HG03097 (cell line): Measurements from ENCODE around the gene EMP2.
"Not testable (repeated sequence)": the region's sequence is repeated elsewhere in the genome, so short reads cannot be mapped to it uniquely, and the experiment has no call there.

Experiments used
- ATAC-seq: cut with Tn5 transposase; IDR thresholded peaks from one replicate; pipeline ENCODE4 v1.9.1; 2021; ENCODE audit not compliant: unreplicated experiment, low FRiP score

The EMP2 gene

GRCh38 chr16:10552998-10553491 is 27.4 kb downstream of the EMP2 start:
- peak; percentile 82 for ATAC-seq

DNA sequence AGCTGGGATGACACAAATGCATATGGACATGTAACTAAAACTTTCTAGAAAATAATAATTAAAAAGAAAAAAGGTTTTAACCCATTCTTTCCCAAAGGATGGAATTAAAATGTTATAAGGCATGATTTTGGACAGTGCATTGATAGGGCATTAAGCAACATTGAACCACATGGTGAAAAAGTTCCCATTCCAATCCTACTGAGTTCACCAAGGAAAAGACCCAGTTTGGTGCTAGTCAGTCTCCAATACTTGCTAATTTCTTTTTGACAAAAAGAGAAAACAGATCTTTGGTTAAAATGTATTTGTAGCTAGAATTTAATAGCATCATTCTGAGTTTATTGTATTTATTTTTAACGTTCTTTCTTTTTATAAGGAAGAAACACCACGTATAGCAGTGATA is 28.1 kb downstream of the EMP2 start:
- no peak for ATAC-seq

DNA sequence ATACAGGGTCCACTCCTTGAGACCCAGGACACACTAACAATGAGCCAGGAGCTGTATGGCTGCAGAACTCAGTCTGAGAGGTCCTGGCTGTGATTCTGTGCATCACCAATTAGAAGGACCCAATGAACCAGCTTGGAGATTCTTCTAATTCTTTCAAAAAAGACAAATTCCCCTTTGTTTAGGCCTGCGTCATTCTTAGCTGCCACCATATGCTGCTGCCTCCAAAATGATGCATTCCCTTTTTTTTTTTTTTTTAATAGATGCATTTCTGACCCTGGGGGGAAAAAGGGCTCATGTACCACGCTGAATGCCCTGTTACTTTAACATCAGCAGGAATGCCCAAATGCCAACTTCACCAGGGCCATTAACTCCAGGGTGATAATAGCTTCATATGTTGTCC is 28.5 kb downstream of the EMP2 start:
- ATAC-seq: no peak

DNA sequence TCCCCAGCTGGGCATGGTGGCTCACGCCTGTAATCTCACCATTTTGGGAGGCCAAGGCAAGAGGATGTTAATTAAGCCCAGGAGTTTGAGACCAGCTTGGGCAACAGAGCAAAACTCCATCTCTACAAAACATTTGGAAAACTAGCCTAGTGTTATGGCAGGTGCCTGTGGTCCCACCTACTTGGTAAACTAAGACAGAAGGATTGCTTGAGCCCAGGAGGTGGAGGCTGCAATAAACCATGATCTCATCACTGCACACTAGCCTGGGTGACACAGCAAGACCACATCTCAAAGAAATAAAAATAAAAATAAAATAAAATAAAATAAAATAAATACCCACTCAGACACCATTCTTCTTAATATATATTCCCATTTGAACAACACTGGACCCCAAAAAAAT is 32.0 kb downstream of the EMP2 start:
- no peak for ATAC-seq

GRCh38 chr16:10547708-10548107 is 32.7 kb downstream of the EMP2 start:
- no peak for ATAC-seq

- ATAC-seq: no peak
These were observed 37.0 kb downstream of the EMP2 start for GRCh38 chr16:10543231-10543977.

GRCh38 chr16:10541366-10541765 is 39.0 kb downstream of the EMP2 start:
- no peak for ATAC-seq

- no peak for ATAC-seq
These were observed 40.6 kb downstream of the EMP2 start for GRCh38 chr16:10539793-10540192.

DNA sequence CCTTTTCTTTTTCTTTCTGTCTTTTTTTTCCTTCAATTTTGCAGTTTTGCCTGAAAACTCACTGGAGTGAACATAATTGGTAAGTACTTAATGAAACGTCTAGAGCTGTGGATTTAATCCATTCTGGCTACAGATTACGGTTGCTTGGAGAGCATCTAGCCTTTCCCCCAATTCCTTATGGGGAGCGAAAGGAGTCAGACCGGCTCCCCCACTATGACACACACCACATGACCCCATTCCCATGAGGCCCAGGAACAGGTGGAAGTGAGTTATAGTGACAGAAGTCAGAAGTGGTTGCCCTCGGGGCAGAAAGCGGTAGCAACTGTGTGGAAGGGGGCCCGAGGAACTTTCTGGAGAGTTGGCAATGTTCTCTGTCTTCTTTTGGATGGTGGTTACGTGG is 41.2 kb downstream of the EMP2 start:
- ATAC-seq: no peak

- ATAC-seq: no peak
These were observed 41.8 kb downstream of the EMP2 start for GRCh38 chr16:10538583-10538982.

- ATAC-seq: no peak
These were observed 42.5 kb downstream of the EMP2 start for GRCh38 chr16:10537946-10538345.

- ATAC-seq: no peak
These were observed 43.5 kb downstream of the EMP2 start for GRCh38 chr16:10536814-10537389.

DNA sequence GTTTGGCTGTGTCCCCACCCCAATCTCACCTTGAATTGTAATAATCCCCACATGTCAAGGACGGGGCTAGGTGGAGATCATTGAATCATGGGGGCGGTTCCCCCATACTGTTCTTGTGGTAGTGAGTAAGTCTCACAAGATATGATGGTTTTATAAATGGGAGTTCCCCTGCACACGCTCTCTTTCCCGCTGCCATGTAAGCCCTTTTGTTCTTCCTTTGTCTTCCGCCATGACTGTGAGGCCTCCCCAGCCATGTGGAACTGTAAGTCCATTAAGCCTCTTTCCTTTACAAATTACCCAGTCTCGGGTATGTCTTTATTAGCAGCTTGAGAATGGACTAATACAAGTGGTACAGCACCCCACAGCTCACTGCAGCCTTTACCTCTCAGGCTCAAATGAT is 44.1 kb downstream of the EMP2 start:
- not testable (repeated sequence) for ATAC-seq

DNA sequence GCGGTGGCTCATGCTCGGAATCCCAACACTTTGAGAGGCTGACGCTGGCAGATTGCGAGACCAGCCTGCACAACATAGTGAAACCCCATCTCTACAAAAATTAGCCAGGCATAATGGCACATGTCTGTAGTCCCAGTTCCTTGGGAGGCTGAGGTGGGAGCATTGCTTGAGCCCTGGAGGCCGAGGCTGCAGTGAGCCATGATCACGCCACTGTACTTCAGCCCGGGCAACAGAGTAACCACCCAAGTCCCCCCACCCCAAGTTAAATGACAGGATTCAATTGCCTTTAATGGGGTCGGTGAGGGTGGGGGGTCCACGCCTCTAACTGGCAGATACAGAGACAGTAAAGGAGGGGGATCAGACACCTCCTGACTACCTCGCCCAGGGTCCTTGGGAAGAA is 44.9 kb downstream of the EMP2 start:
- no peak for ATAC-seq

- ATAC-seq: no peak
These were observed 45.6 kb downstream of the EMP2 start for GRCh38 chr16:10534748-10535147.

- ATAC-seq: not testable (repeated sequence)
These were observed 46.8 kb downstream of the EMP2 start for GRCh38 chr16:10533612-10534011.

- no peak for ATAC-seq
These were observed 48.8 kb downstream of the EMP2 start for GRCh38 chr16:10531582-10531981.

GRCh38 chr16:10530685-10531084 is 49.7 kb downstream of the EMP2 start:
- ATAC-seq: no peak

- ATAC-seq: no peak
These were observed 50.3 kb downstream of the EMP2 start for GRCh38 chr16:10529895-10530669.

GRCh38 chr16:10528635-10529034 is 51.8 kb downstream of the EMP2 start:
- ATAC-seq: no peak

GRCh38 chr16:10526962-10527361 is 53.4 kb downstream of the EMP2 start:
- no peak for ATAC-seq
